NCI-H510A (cell line): ENCODE results near the gene KCTD13.
A peak's percentile ranks its signal among the peaks of the same experiment; 100 is the strongest.
"Not testable (repeated sequence)": the region's sequence is repeated elsewhere in the genome, so short reads cannot be mapped to it uniquely, and the experiment has no call there.

Source experiments
- DNase-seq: peaks from one replicate; lab custom pipeline; 2025; lab: John Stamatoyannopoulos, UW

KCTD13 gene

DNA sequence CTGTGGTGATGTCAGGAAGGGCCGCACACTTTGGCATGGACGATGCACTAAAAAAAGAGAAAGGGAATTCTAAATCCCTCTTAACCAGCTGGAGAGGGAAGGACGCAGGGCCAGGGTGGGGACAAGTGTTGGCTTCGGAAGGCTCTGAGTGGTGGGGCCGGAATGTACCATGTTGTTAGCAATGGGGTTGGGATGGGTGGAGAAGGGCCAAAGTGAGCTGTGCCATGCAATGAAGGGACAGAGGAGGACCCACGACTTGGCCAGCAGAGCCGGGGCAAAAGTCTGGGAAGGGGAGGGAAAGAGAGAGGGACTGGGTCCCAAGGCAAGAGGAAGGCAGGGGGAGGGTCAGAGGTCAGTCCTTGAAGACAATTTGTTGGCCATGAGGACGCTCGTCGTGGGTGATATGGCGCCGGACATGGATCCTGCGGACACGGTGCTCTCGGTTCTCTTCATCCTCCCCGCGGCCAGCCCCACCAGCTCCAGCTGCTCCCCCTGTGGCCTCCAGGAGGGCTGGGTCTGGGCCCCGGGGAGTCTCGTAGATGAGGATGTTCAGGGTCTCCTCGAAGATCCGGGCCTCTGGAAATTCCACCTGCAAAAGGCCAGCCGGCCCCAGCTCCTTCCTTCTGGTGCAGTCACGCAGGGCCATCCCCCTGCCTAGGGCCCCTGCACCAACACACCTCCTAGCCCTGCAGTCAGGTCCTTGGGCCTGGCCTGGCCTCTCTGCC lies 19.3 kb downstream of the KCTD13 start:
- no peak for DNase-seq

DNA sequence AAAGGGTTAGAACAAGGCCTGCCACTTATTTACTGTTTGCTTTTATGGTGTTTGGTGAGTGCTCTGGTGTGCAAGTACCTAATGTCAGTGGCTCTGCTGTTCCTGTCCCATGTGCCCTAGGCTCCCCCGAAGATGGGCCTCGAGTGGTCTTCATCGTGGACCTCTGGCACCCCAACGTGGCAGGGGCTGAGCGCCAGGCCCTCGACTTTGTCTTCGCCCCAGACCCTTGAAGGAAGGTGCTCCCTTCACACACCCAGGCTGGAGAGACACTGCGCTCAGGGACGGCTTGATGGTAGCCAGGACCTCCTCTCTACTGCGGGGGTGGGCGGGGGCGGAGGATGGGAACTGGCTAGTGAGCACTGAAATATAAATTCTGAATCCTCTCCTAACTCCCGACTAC lies 20.4 kb downstream of the KCTD13 start:
- DNase-seq = no peak

DNA sequence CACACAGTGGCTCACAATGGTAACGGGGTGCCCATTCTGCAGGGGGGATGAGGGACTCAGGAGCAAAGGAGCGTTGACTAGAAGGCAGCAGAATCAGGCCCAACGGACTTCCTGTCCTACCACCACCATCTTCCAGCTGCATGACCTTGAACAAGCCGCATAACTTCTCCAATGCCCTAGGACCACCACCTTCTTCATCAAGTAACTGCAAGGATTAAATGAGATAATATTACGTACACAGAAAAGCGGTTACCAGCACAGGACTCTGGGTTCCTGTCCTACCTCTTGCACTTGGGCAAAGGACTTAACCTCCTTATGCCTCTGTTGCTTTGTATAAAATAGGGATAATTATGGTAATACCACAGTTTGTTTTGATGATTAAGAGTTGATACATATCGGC lies 21.1 kb downstream of the KCTD13 start:
- DNase-seq = no peak

DNA sequence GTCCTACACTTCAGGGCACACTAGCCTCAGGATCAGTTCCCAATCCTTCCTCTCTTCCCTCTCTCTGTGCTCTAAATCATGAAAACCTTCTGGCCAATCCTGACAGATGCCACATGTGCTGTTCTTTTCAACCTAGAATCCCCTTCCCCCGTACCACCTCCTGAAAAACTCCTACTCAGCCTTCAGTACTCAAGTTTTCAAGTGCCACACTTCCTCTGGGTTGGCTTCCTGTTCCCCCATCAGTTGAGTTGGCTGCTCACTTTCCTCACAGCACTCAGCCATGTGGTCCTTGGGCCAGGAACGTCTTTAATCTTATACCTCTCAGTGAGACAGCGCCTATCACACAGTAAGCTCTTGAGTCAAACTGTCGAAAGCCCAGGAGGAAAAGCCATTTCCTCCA lies 22.4 kb downstream of the KCTD13 start:
- DNase-seq = no peak

DNA sequence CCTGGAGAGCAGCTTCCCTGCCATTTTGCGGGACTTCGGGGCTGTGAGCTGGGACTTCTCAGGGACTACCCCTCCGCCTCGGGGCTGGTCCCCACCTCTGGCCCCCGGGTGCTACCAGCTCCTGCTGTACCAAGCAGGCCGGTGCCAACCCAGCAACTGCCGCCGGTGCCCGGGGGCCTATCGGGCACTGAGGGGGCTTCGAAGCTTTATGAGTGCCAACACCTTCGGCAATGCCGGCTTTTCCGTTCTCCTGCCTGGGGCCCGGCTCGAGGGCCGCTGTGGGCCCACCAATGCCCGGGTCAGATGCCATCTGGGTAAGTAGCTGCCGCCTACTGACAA lies 24.4 kb downstream of the KCTD13 start:
- DNase-seq = no peak

DNA sequence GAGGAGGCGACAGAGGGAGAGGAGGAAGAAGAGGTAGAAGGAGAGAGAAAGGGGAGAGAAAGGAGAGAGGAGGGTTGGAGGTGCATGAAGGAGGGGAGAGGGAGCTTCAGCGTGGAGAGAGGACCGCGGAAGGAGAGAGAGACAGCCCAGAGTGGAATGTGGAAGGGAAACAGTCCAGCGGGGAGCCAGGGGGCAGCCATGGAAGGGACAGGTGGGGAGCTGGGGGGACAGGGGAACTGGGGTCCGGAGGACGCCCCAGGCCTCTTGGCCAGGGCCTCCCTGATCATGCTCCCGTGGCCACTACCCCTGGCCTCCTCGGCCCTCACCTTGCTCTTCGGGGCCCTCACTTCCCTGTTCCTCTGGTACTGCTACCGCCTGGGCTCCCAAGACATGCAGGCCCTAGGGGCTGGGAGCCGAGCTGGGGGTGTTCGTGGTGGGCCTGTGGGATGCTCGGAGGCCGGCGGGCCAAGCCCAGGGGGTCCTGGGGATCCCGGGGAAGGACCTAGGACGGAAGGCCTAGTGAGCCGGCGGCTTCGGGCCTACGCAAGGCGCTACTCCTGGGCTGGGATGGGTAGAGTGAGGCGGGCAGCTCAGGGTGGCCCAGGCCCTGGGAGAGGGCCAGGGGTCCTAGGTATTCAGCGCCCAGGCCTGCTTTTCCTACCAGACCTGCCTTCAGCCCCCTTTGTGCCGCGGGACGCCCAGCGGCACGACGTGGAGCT lies 25.0 kb downstream of the KCTD13 start:
- DNase-seq = no peak

DNA sequence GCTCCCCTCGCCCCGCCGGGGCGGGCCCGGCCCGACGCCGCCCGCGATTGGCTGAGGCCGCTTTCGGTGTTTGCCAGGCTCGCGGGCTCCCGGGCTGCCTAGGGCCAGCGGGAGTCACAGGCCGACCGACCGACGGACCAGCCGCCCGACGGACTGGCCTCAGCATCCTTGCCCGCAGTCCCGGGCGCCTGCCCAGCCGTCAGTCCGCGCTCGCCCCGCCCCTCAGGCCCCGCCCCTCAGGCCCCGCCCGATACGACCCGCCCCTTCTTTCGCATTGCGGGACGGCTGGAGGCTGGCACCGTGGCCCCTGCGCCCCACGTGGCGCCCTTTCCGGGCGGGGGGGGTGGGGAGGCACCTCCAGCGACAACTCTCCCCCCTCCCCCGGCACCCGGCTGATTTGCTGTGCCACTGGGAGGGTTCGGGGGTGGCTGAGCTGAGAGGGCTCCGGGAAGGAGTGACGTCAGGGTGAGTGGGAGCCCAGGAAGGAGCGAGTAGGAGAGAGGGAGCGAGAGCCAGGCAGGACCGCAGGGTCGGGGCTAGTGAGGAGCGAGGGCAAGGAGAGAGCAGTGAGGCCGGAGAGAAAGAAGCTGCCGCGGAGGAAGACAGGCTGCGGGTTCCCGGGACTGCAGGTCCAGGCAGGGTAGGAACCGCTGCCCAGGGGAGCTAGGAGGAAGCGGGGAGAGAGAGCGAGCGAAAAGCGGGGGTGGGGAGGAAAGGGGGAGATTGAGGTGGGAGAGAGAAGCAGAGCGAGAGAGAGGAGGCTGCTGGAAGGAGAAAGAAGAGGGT lies 25.7 kb downstream of the KCTD13 start, which contains the start of gene ASPHD1:
TSS of gene ASPHD1 (plus strand) at position 387 of the 786 bp plus-strand sequence. CDS start 484 bp downstream, outside the sequence.
- peak; percentile 87 for DNase-seq

DNA sequence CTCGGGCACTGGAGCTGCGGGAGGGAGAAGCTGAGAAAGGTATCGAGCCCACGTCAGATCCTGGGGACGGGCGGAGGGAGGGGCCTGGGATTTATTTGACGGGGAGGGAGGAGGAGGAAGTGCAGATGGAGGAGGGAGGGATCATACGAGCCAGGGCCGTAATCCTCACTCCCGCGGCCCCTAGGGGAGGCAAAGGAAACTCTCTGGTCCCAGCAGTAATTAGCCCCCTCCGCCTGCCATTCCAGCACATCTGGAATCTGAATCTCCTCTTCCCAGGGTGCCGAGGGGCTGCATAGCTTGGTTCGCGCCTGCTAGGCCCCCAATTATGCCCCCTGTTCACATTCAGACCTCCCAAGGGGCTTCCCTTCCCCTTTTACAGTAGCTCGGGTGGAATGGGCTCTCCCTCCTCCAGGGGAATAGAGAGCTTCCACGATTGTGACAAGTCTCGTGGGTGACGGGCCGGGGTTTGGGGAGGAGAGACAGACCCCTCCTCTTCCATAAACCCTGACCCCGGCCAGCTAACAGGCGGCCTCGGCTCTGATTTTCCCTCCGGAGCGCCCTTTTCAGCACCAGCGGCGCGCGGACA lies 26.4 kb downstream of the KCTD13 start, which contains the start of gene SEZ6L2:
TSS of gene SEZ6L2 (minus strand) at position 35 of the 586 bp plus-strand sequence. CDS start 531 bp downstream, outside the sequence.
- DNase-seq = peak; percentile 98

DNA sequence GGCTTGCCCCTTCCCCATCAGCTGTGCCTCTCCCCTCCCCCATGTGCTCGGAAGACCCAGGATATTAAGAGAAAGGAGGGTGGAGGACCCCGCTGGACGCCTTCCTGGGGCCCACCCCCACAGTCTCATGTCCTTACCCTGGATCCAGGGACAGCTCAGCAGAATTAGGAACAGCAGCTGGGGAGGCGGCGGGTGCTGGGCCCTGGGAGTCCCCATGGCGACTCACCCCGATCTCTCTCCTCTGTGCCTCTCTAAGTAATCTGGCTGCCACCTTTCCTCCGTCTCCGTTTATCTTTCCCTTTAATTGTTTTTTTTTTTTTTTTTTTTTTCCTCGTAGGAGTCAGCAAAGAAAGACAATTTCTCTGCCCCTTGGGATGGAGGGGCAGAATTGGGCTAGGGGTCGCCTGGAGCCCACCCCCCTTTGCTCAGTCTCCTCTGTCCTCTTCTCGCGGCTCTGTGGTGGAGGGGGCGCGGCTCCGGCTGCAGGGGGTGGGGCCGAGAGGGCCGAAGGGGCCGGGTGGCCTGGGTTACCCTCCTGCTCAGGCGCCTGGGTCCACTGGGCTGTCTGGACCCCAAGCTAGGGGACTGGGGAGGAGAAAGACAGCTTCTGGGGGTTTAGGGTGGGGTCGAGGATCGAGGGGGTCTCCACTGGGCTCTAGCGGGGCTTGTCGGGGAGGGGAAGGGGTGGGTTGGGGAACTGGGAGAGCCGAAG lies 27.1 kb downstream of the KCTD13 start:
- no peak for DNase-seq

DNA sequence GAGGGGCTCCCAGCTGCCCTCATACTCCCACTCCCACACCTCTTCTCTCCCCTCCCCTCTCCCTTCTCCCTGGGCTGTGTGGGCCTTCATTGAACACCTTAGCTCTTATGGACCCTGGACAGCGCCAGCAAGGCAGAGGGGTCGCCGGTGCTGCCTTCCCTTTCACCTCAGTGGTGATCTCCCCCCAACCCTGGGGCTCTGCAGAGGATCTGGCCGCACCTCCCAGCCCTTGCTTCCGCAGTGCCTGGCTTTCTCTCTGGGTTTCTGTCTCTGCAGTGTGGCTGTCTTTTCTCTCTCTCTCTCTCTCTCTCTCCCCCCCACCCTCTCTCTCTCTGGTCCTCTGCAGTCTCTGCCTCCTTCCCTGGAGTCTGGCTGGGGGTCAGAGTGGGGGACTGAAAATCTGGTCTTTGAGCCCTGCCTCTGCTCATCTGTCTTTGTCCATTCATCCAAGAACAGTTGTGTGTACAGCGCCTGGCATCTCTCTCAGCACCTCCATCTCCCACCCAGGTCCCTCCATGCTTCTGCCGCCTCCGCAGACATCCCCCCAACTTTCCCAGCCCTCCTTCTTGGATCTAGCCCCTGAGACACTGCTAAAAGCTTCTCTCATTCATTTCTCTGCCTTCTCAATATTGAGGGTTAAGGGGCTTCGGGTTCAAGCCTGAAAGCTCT lies 27.8 kb downstream of the KCTD13 start:
- no peak for DNase-seq

DNA sequence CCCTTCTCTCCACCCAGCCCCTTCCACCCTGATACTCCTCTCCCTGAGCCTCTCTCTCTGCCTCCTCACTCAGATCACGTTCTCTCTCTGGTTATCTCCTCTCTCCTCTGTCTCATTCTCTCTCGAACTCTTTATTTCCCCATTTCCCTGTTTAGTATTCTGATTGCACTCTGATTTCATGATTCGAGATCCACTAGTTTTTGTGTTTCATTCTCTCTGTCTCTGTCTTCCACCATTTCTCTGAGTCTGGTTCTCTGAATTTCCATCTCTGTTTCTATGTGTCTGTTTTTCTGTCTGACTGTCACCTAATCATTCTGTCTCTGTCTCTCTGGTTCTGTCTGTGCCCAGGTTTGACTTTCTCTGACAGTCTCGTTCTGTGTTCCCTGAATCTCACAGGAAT lies 28.7 kb downstream of the KCTD13 start:
- no peak for DNase-seq

DNA sequence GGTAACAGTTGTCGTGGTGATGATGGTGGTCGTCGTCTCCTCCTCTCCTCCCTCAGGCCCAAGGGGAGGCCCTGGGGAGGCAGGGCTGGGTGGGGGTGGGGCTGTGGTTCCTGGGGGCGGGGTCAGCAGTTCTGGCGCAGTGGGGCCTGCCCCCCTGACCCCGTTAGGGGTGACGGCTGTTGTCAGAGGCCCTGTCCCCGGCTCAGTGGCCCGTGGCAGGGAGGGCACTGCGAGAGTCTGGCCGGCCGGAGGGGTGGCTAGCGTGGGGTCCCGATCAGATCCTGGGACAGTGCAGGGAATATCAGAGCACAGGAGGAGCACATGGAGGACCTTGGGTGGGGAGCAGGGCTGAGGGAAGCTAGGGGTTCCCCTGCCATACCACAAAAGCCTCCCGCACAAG lies 29.2 kb downstream of the KCTD13 start:
- DNase-seq = no peak

DNA sequence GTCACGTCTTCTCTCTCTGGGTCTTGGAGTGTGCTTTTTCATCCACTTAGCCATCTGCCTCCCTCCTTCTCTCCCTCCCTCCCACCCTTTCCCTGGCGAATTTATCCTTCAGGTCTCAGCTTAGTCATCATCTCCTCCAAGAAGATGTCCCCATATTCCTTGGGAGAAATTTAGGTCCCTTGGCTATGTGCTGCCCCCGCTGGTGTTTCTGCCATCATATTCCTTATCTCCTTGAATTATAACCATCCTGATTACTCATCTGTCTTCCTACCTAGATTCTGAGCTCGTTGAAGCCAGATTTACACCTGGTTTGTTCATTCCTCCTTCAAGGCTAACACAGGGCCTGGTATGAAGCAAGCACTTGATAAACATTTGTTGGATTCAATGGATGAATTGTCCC lies 31.7 kb downstream of the KCTD13 start:
- DNase-seq = no peak

DNA sequence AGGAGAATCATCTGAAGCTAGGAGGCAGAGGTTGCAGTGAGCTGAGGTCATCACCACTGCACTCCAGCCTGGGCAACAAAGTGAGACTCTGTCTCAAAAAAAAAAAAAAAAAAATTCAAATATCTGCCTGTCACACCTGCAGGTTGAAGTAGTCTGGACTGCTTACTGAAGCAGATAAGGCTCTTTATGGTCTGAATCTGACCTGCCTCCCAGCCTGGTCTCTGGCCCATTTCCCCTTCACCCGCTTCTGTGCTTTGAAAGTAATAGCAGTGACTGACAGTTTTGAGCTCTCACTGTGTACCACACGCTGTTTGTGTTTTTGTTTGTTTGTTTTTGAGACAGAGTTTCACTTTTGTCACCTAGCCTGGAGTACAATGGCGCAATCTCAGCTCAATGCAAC lies 32.5 kb downstream of the KCTD13 start:
- no peak for DNase-seq

DNA sequence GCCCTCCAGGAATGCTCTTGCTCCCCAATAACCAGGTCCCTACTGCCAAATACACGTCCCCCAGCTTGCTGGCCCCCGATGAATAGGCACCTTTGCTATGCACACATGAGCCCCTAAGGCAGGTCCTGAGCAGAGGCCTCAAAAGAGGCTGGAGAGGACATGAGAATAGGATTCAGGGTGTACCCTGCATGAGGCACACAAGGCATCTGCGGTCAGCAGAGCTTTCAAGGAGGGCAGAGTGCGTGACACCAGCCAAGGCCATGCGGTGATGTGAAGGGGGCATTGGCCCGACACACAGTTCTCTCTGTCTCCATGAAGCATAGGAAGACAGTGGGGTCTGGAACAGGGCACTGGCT lies 33.6 kb downstream of the KCTD13 start:
- no peak for DNase-seq

DNA sequence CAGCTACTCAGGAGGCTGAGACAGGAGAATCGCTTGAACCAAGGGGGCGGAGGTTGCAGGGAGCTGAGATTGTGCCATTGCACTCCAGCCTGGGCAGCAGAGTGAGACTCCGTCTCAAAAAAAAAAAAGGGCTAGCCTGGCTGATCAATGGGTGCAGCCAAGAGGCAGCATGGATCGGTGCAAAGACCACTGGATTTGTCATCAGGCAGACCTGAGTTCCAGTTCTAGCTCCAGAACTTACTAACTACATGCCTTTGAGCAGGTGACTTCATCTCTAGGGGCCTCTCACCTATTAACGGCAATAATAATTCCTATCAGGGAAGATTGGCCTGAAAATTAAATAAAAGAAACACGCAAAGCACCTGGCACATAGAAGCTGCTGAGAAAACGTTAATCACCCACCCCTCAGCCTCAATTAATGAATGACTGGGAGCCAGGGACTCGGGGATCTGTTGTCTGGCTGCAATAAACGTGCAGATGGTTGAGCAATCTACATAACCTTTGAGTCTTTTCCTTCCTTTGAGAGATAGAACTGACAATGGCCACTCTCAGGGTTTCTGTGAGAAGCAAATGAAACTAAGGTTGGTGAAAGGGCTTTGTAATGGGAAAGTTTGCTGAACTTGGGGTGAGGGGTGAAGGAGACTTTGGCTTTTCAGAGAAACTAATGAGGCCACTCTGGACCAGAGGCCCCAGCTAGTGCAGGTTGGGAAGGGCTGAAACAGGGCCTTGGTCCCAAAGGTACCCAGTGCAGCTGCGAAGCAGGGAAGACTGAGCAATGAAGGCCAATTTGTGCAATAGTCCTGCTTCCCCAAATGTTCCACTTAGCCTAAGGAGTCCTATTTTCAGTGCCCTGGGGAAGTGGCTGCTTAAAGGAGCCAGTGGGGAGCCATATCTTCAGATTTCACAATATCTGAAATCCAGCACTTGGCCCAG lies 34.2 kb downstream of the KCTD13 start:
- DNase-seq = no peak

DNA sequence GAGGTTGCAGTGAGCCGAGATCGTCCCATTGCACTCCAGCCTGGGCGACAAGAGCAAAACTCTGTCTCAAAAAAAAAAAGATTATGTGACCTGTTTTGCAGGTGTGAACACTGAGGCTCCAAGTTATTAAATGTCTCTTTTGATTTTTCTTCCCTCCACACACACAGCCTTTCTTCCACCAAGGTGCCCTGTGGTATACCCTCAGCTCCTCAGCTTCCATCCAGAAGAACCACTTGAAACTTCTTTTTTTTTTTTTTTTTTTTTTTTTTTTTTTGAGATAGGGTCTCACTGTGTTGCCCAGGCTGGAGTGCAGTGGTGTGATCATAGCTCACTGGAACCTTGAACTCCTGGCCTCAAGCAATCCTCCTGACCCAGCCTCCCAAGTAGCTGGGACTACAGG lies 36.7 kb downstream of the KCTD13 start:
- DNase-seq = not testable (repeated sequence)

DNA sequence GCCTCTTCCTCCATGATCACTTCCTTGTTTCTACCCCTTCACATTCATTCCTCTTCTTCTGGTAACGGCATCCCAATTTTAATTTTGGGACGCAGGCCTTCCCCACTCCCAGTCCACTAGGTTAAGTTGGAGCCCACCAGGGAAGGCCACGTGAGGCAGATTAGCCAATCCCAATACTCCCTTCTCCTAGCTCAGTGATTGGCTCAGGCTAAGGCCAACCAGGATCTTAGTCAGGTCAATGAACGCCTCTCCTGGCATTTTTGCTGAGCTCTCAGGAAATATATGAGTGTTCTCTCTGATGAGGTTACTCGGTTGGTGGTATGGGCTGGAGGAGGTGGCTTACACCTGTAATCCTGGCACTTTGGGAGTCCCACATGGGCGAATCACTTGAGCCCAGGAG lies 42.0 kb downstream of the KCTD13 start:
- no peak for DNase-seq

DNA sequence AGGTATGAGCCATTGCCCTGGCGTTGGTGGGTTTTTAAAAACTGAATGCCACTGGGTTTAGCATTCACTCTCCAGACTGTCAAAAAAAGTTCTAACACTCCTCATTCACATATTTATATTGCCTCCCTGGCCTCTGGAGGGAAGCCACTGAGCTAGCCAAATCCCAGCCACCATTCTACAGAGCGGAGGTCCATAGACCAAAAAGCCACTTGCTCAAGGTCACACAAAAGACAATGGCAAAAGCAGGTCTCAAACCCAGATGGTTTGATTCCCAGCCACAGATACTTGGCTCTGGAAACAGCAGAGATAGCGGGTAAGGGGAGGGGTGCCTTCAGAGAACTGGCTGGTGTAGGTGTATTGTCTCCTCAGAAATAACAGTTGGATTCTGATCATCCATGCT lies 45.0 kb downstream of the KCTD13 start:
- DNase-seq = no peak

DNA sequence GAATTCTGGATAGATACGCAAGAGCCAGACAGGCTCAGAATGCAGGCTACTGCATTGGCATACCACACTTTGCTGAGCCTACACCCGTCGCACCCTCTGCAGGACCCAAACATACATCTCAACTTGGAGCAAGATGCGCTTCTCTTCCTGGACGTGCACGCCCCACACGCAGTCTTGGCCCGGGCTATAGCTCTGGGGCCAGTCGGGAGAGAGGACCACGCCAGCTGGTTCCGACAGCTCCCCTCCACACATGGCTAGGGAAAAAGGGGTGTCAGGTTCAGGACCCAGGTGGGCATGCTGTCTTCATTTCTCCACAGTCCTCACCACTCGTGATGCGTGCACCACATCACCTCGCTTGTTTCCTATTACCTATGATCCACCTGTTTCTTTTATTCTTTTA lies 47.9 kb downstream of the KCTD13 start:
- DNase-seq = no peak
